Erythroblast (primary cell): ENCODE data around the gene PLCH2.

Source experiments
- DNase-seq, 2 experiments: peaks; one replicate each; lab custom pipeline; 2025; lab: John Stamatoyannopoulos, UW
- GATA1 ChIP-seq: IDR thresholded peaks from 2 replicates; pipeline ENCODE4 v1.6.1; 2011; ENCODE audit warnings: low read depth, mild to moderate bottlenecking, control low read depth, low read length, moderate library complexity
- POLR2A ChIP-seq: IDR thresholded peaks from 2 replicates; pipeline ENCODE4 v1.6.1; 2011; ENCODE audit warnings: mild to moderate bottlenecking, low read length

Gene PLCH2

DNA sequence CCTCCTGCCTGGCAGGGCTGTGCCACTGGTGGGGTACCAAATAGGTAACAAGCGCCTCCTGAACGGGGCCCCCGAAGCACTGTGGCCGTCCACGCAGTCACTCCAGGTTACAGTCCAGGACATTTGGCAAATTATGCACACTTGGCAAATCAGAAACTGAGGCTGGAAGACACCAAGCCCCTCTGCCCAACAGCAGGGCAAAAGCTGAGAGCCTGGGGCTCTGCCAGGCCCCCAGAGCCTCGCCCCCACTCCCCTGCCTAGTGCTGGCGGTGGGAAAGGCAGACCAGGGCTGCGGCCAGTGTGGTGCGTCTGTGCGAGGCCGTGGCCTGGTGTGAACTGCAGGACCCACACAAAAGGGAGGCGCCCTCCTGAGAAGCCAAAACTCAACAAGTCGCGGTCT lies 40.9 kb downstream of the PLCH2 start:
- no peak for DNase-seq
- TF ChIP-seq GATA1 (no peak), POLR2A (no peak)

DNA sequence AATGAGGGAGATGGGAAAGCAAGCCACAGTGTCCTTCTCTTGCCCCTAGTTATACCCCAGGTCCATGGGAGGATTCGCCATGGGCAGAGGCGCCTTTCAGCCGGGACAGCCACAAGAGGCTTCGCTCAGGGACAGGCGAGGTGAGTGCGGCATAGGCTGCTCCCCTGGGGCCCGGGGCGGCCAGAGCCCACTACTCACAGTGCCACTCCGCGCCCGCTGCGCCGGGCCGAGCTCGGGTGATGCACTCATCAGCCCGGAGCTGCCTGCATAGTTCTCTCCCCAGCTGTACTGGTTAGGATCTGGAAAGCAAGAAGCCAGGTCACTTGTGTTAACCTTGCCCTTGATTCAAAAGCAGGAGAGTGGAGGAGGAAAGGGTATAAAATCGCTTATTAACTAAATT lies 41.9 kb downstream of the PLCH2 start:
- TF ChIP-seq GATA1 (no peak), POLR2A (no peak)
- no peak for DNase-seq

GRCh38 chr1:2518528-2518927 lies 42.4 kb downstream of the PLCH2 start:
- no peak for DNase-seq

GRCh38 chr1:2519029-2519685 lies 43.1 kb downstream of the PLCH2 start:
- DNase-seq = no peak
- TF ChIP-seq POLR2A (no peak), GATA1 (no peak)

More at GRCh38 chr1:2518528-2518927, 42.4 kb downstream of the PLCH2 start:
- TF ChIP-seq POLR2A (no peak), GATA1 (no peak)

- no peak for DNase-seq
- TF ChIP-seq POLR2A = no peak
- no peak for TF ChIP-seq GATA1
These were observed 43.6 kb downstream of the PLCH2 start for GRCh38 chr1:2519729-2520128.

DNA sequence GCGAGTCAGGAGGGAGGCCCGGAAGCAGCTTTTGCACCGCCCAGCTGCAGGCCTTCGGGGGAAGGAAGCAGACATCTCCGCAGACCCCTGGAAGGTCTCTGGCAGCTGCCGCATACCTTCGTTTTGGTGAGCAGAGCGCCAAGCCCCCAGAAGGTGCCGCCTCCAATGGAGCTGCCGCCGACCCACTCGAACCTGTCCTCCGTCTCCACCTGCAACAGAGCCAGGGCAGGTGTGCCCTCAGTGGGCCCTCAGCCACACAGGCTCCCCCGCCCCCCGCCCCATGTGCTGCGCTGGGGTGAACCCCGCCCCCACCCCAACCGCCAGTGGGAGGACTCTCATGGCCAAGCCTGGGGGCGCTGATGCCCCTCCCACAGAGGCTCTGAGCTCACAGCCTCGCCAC lies 44.1 kb downstream of the PLCH2 start:
- TF ChIP-seq GATA1 = no peak
- no peak for TF ChIP-seq POLR2A
- DNase-seq = no peak

GRCh38 chr1:2520806-2521205 lies 44.7 kb downstream of the PLCH2 start:
- TF ChIP-seq POLR2A = no peak
- no peak for TF ChIP-seq GATA1
- DNase-seq = no peak

DNA sequence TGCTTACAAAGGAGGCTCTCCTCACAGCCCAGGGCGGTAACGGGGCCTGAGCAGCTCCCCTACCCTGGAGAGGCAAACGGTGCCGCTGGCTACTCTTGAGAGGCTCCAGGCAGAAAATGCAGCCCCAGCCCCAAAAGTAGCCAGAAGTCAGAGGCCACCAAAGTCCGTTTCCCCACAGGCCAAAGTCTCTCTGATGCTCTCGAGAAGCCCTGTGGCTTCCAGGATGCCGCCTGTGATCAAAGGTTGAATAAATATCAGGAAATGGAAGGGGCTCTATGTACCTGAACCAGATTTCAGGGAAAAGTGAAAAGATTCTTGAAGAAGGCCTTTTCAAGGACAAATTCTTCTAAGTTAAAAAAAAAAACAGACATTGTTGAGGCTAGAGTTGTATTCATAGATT lies 46.1 kb downstream of the PLCH2 start:
- TF ChIP-seq POLR2A (no peak), GATA1 (no peak)
- DNase-seq = no peak

DNA sequence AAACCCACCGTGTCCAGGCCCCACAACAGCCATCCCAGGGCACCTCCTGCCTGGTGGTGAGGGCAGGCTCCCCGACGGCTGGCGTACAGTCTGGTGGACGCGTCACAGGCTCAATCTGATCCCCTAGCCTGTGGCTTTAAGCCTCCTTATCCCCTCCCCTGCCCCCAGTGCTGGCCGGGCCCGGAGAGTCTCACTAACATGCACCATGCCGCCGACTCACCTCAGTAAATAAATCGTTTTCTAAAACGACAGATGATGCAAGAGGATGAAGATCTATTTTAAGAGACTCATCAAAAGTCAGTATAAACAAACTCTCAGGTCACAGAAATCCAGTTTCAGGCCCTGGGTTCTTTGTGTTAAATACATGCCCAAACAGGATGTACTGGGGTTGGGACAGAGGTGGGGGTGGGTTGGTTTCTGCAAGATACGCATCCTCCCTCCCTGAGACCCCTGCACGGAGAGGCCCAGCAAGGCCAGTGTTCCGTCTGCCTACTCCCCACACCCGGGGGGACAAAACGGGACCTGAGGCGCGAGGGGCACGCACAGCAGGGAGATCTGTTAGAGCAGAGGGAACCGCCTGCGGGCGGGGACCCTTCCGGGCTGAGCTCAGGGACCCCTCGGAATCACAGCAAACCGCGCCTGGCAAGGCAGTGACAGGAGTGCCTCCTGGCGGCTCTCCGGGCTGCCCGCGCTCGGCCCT lies 47.3 kb downstream of the PLCH2 start:
- TF ChIP-seq GATA1 (no peak), POLR2A (no peak)
- no peak for DNase-seq

DNA sequence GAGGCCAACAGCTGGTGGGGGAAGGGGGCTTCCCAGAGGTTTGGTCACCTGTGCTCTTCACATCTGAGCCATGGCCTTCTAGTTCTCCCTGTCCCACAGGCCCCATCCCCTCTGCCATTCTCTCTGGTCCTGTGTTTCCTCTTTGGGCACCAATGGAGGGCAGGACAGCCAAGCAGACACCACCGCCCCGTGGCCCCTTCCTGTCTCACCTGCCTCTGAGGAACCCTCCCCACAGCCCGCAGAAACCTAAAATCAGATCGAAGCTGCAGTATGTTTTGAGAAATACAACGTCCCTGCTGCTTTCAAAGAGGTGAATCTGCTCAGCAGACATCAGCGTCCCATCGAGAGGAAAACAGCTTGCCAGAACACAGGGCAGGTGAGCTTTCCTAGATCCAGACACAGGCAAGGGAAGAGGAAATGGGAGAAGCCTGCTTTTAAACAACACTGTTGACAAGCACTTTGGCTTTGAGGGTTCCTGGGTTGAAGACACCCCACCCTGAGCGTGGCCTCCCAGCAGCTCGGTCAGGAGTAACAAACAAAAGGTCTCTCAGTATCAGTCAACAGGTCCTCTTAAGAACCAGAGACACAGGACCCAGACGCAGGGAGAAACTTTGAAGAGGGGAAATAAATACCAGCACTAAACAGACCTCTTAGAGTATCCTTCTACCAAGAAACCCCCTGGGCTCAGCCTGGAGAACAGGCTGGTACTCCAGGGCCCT lies 48.0 kb downstream of the PLCH2 start:
- TF ChIP-seq POLR2A = no peak
- no peak for TF ChIP-seq GATA1
- DNase-seq = no peak

GRCh38 chr1:2525572-2525919 lies 49.5 kb downstream of the PLCH2 start:
- DNase-seq = no peak
- TF ChIP-seq GATA1 = no peak
- TF ChIP-seq POLR2A = no peak

DNA sequence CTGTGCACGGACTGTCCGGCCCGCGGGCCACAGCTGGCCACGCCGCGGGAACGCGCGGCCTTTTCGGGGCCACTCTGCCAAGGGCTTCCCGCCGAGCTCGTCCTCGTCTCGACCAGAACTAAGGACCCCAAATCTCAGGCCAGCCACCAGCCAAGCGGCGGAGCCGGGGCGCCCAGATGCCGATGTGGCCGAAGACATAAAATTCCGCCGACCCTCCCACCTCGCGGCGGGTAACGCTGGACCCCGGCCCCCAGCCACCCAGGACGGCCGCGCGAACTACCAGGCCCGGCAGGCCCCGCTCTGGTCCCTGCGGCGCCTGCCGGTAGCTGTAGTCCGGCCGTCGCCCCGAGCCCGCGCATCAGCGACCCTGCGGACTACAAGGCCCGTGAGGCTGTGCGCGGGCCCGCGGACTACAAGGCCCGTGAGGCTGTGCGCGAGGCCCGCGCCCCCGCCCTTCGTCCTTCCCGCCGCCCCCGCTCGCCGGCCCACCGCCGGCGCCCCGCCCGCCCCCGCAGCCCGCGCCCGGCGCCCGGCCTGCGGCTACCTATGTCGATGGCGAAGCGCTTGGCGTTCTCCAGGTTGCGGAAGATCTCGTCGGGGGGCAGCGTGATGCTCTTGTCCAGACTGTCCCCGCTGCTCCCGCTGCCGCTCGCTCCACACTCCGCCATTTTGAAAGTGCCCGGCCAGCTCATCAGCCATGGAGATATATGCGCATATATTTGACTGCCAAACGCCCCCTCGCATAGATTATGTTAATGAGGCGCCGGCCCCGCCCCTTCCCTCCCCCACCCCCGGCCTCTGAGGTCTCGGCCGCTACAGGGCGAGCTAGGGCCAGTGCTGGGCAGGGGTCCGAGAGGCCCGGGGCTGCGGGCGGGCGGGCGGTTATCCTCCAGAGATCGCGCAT lies 50.1 kb downstream of the PLCH2 start, which contains the start of gene PANK4:
TSS of gene PANK4 (minus strand) at position 677 of the 904 bp plus-strand sequence. CDS start at position 668, 9 bp downstream.
- DNase-seq = peak; percentile 96
- TF ChIP-seq POLR2A (no peak), GATA1 (no peak)
